Mesenchymal stem cell (in vitro differentiated cells and primary cell): ENCODE measurements around the gene SPPL3.

Source experiments
- DNase-seq: peaks from one replicate; pipeline ENCODE4 v3.0.0-alpha.2; 2013
- H2AFZ ChIP-seq: one replicate; pipeline ENCODE4 v1.6.1; 2013; ENCODE audit warnings: low read depth, mild to moderate bottlenecking, control low read depth, inconsistent platforms, low read length, moderate library complexity
- H2AK5ac ChIP-seq: 2 replicates; pipeline ENCODE4 v1.6.1; 2013; ENCODE audit warnings: low read length, moderate library complexity, mild to moderate bottlenecking, inconsistent platforms; ENCODE audit not compliant: severe bottlenecking
- H2BK120ac ChIP-seq: one replicate; pipeline ENCODE4 v1.6.1; 2013; ENCODE audit warnings: low read depth, mild to moderate bottlenecking, inconsistent platforms, low read length, moderate library complexity
- H2BK12ac ChIP-seq, 2 experiments: one replicate each; pipeline ENCODE4 v1.6.1; 2013; ENCODE audit warnings: inconsistent platforms in 2 of 2, low read length in 2 of 2, mild to moderate bottlenecking in 2 of 2, moderate library complexity in 2 of 2, control low read depth in 1 of 2
- H2BK15ac ChIP-seq: one replicate; pipeline ENCODE4 v1.6.1; 2013; ENCODE audit warnings: mild to moderate bottlenecking, low read depth, inconsistent platforms; ENCODE audit not compliant: poor library complexity, severe bottlenecking
- H2BK5ac ChIP-seq: 2 replicates; pipeline ENCODE4 v1.6.1; 2013; ENCODE audit warnings: low read depth, mild to moderate bottlenecking, low read length, control low read depth, inconsistent platforms; ENCODE audit not compliant: poor library complexity, severe bottlenecking
- H3K14ac ChIP-seq, 2 experiments: one replicate each; pipeline ENCODE4 v1.6.1; 2013; ENCODE audit warnings: inconsistent platforms in 2 of 2, low read length in 2 of 2, control low read depth in 1 of 2, mild to moderate bottlenecking in 1 of 2, moderate library complexity in 1 of 2
- H3K18ac ChIP-seq, 2 experiments: one replicate each; pipeline ENCODE4 v1.6.1; 2013; ENCODE audit warnings: inconsistent platforms in 2 of 2, low read length in 2 of 2, control low read depth in 1 of 2, low read depth in 1 of 2, mild to moderate bottlenecking in 1 of 2
- H3K23ac ChIP-seq, 2 experiments: one replicate each; pipeline ENCODE4 v1.6.1; 2013; ENCODE audit warnings: inconsistent platforms in 2 of 2, low read length in 2 of 2, mild to moderate bottlenecking in 2 of 2, moderate library complexity in 2 of 2, control low read depth in 1 of 2
- H3K27ac ChIP-seq: 2 replicates; pipeline ENCODE4 v1.5.1; 2013; ENCODE audit warnings: mild to moderate bottlenecking, moderate library complexity, low read length, control low read depth, inconsistent platforms; ENCODE audit not compliant: poor library complexity, severe bottlenecking
- H3K27me3 ChIP-seq, 2 experiments: 2 replicates each; pipeline versions ENCODE4 v1.6.1 to v1.7.0; 2013; ENCODE audit warnings: low read length in 2 of 2, mild to moderate bottlenecking in 2 of 2, moderate library complexity in 2 of 2, control low read depth in 1 of 2, inconsistent platforms in 1 of 2; ENCODE audit not compliant: control insufficient read depth in 1 of 2, insufficient read depth in 1 of 2
- H3K36me3 ChIP-seq, 2 experiments: 2 replicates each; pipeline versions ENCODE4 v1.6.1 to v1.7.0; 2013; ENCODE audit warnings: low read length in 2 of 2, control low read depth in 1 of 2, inconsistent platforms in 1 of 2, low read depth in 1 of 2, mild to moderate bottlenecking in 1 of 2; ENCODE audit not compliant: insufficient read depth in 2 of 2, control insufficient read depth in 1 of 2
- H3K4ac ChIP-seq, 2 experiments: one replicate each; pipeline ENCODE4 v1.6.1; 2013; ENCODE audit warnings: inconsistent platforms in 2 of 2, low read length in 2 of 2, mild to moderate bottlenecking in 2 of 2, moderate library complexity in 2 of 2, control low read depth in 1 of 2, low read depth in 1 of 2
- H3K4me1 ChIP-seq: 2 replicates; pipeline ENCODE4 v1.6.1; 2013; ENCODE audit warnings: low read depth, low read length, control low read depth; ENCODE audit not compliant: control insufficient read depth, insufficient read depth
- H3K4me2 ChIP-seq: 2 replicates; pipeline ENCODE4 v1.6.1; 2013; ENCODE audit warnings: low read length, mild to moderate bottlenecking, inconsistent platforms; ENCODE audit not compliant: poor library complexity, severe bottlenecking
- H3K4me3 ChIP-seq, 2 experiments: 2 replicates each; pipeline versions ENCODE4 v1.5.1 to v1.7.0; 2013; ENCODE audit warnings: low read length in 2 of 2, mild to moderate bottlenecking in 2 of 2, control low read depth in 1 of 2, low read depth in 1 of 2; ENCODE audit not compliant: insufficient read depth in 1 of 2
- H3K79me1 ChIP-seq: replicated peaks from 2 replicates; pipeline ENCODE4 v1.6.1; 2013; ENCODE audit warnings: mild to moderate bottlenecking, control low read depth, low read length, inconsistent platforms; ENCODE audit not compliant: poor library complexity, severe bottlenecking
- H3K9ac ChIP-seq: 2 replicates; pipeline ENCODE4 v1.7.0; 2013; ENCODE audit warnings: mild to moderate bottlenecking, low read length, moderate library complexity
- H3K9me3 ChIP-seq: 2 replicates; pipeline ENCODE4 v1.7.0; 2013; ENCODE audit warnings: mild to moderate bottlenecking, low read length; ENCODE audit not compliant: control insufficient read depth
- H4K8ac ChIP-seq: one replicate; pipeline ENCODE4 v1.6.1; 2013; ENCODE audit warnings: inconsistent platforms, mild to moderate bottlenecking, low read length, moderate library complexity
- H4K91ac ChIP-seq: one replicate; pipeline ENCODE4 v1.6.1; 2013; ENCODE audit warnings: mild to moderate bottlenecking, low read length, inconsistent platforms
- WGBS: methylation state at CpG from one replicate; pipeline ENCODE4 v1.1.7; 2013; ENCODE audit warnings: mixed read lengths; 5-methylcytosine and 5-hydroxymethylcytosine counted together

SPPL3 gene

GRCh38 chr12:120721866-120722265 is 182.3 kb downstream of the SPPL3 start:
- Histone ChIP-seq H3K36me3 (peaks cover 48 to 68% of the 10 kb centered on the region in 2 experiments), H3K4me1 (peaks cover 22% of the 10 kb centered on the region), H3K9ac (peak overlapping the region; percentile 37), H4K8ac (no peak overlapping the region), H3K23ac (no peak overlapping the region), H3K4me3 (no peak overlapping the region), H2BK120ac (no peak overlapping the region), H2AFZ (no peak overlapping the region), H3K27me3 (no peaks in the 10 kb centered on the region), H3K27ac (no peak overlapping the region), H3K18ac (no peak overlapping the region), H3K4ac (no peak overlapping the region), H4K91ac (no peak overlapping the region), H3K9me3 (no peaks in the 10 kb centered on the region), H2BK12ac (no peak overlapping the region), H2AK5ac (no peak overlapping the region), H2BK5ac (no peak overlapping the region), H3K4me2 (no peak overlapping the region), H3K14ac (no peak overlapping the region), H2BK15ac (no peak overlapping the region), H3K79me1 (peaks cover 18% of the 10 kb centered on the region)
- no peak for DNase-seq
- WGBS: over 99% methylated on average over 3 of the region's 3 CpGs

GRCh38 chr12:120720987-120721801 is 183.0 kb downstream of the SPPL3 start:
- Histone ChIP-seq H3K18ac (no peak overlapping the region), H2AFZ (no peak overlapping the region), H2BK15ac (no peak overlapping the region), H3K36me3 (peaks cover 53 to 75% of the 10 kb centered on the region in 2 experiments), H2BK120ac (no peak overlapping the region), H3K9ac (peak overlapping the region; percentile 37), H2AK5ac (no peak overlapping the region), H4K8ac (no peak overlapping the region), H3K4ac (no peak overlapping the region), H4K91ac (no peak overlapping the region), H3K4me1 (peaks cover 21% of the 10 kb centered on the region), H3K4me3 (no peak overlapping the region), H3K23ac (no peak overlapping the region), H3K27ac (no peak overlapping the region), H3K9me3 (no peaks in the 10 kb centered on the region), H2BK5ac (no peak overlapping the region), H2BK12ac (no peak overlapping the region), H3K14ac (no peak overlapping the region), H3K4me2 (no peak overlapping the region), H3K79me1 (peaks cover 24% of the 10 kb centered on the region), H3K27me3 (no peaks in the 10 kb centered on the region)
- DNase-seq: no peak
- WGBS: 97% methylated on average over 10 of the region's 10 CpGs

DNA sequence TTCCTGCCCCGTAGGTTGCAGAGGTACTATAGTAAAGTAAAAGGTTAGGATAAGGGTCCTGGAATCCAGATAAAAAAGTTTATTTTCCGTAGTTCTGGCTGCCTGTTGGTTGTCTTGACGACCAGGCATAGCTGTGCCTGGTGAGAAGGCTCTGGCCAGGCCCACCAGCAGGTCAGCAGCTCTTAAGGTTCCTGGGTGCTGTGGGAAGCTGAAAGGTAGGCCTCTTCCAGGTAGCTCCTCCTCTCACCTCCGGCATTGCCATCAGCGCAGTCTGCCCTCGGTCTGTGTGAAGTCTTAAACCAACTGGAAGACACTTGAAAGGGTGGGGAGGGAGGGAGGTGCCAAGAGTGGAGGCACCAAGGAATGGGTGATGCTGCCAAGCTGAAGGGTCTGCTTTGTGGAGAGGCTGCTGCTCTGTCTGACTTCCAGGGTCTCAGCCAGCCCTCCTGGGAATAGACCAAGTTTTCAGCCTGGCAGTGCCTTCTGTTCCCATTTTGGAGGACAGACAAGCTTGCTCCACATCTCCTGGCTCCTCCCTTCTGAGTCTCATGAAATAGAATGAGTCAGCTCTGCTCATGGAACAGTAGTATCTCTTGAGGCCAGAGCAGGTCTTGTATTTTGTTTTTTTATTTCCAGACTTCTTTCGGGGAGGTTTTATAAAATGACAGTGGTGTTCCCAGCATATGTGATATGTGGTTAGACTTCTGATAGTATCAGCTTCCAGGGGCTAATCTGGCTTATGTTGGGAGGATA is 183.7 kb downstream of the SPPL3 start:
- H3K4me1 ChIP-seq: peaks cover 19% of the 10 kb centered on the region
- H2AFZ ChIP-seq: no peak overlapping the region
- H3K4me2 ChIP-seq: no peak overlapping the region
- H3K9ac ChIP-seq: peak overlapping the region; percentile 37
- 94% methylated on average over 7 of the region's 7 CpGs for WGBS
- peaks cover 27% of the 10 kb centered on the region for H3K79me1 ChIP-seq
- H2BK12ac ChIP-seq: no peak overlapping the region
- no peaks in the 10 kb centered on the region for H3K27me3 ChIP-seq
- H3K23ac ChIP-seq: no peak overlapping the region
- no peak overlapping the region for H4K8ac ChIP-seq
- H2BK120ac ChIP-seq: no peak overlapping the region
- no peak overlapping the region for H3K18ac ChIP-seq
- peaks cover 55 to 81% of the 10 kb centered on the region in 2 experiments for H3K36me3 ChIP-seq
- H3K9me3 ChIP-seq: no peaks in the 10 kb centered on the region
- peak; percentile 65 for DNase-seq
- H3K14ac ChIP-seq: no peak overlapping the region
- no peak overlapping the region for H3K4me3 ChIP-seq
- H3K27ac ChIP-seq: no peak overlapping the region
- no peak overlapping the region for H2BK15ac ChIP-seq
- H2BK5ac ChIP-seq: no peak overlapping the region
- no peak overlapping the region for H2AK5ac ChIP-seq
- no peak overlapping the region for H4K91ac ChIP-seq
- no peak overlapping the region for H3K4ac ChIP-seq

DNA sequence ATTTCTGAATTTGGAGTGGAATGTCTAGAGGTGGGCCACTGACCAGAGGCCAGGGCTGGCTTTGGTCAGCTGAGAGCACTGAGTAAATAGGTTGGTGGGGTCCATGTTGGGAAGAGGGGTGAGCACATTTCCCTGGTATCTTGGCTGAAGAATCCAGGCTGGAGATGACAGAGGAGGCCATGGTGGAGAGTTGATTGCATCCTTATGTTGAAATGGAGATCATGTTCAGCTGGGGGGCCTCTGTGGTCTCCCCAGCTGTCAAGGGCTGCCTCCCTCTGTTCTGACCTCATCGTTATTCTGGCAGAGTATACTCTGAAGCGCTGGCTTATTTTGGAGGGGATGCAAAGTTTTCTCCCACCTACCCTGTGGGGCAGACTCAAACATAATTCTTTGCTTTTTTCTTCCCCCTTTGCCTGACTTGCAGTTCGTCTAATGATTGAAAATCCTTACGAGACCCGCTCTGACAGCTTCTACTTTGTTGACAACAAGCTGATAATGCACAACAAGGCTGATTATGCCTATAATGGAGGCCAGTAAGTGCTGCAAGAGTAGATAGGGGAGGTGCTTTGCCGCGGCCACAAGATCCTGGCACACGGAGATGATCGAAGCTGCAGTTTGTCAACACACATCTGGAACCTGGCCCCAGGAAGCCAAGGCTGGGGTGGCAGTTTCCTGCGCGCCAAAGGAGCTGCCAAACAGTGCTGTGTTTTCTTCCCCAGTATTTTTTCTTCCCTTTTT is 184.5 kb downstream of the SPPL3 start:
- Histone ChIP-seq H3K36me3 (peaks cover 59 to 88% of the 10 kb centered on the region in 2 experiments), H2BK5ac (no peak overlapping the region), H2BK120ac (no peak overlapping the region), H3K14ac (no peak overlapping the region), H3K79me1 (peaks cover 31% of the 10 kb centered on the region), H3K4ac (no peak overlapping the region), H3K4me2 (no peak overlapping the region), H3K27me3 (no peaks in the 10 kb centered on the region), H4K91ac (no peak overlapping the region), H2AK5ac (no peak overlapping the region), H3K4me1 (peaks cover 12% of the 10 kb centered on the region), H4K8ac (no peak overlapping the region), H2AFZ (no peak overlapping the region), H3K23ac (no peak overlapping the region), H2BK15ac (no peak overlapping the region), H3K4me3 (peak overlapping the region in 1 of 2 experiments; percentile 23), H3K27ac (peak overlapping the region; percentile 45), H3K18ac (no peak overlapping the region), H3K9me3 (no peaks in the 10 kb centered on the region), H3K9ac (peak overlapping the region; percentile 4), H2BK12ac (no peak overlapping the region)
- WGBS: 96% methylated on average over 11 of the region's 11 CpGs
- no peak for DNase-seq
